ENCODE measurements around the gene CNTNAP2. TPM values are rescaled to one million over a fixed set of nuclear protein-coding genes. Genes with fewer than 3 reads are reported as not detected.

CNTNAP2 gene
- total and polyA plus RNA-seq, 8 donors = 0.19 to 18.2 (median 0.56) TPM

- intact Hi-C loops (cut with DNase I; ENCODE audit: low total_unique reads) = no loop called here
- H3K4me3 ChIP-seq = no peak overlapping the region
- no peaks in the 10 kb centered on the region for H3K4me1 ChIP-seq
- no peaks in the 10 kb centered on the region for H3K27me3 ChIP-seq
- TF ChIP-seq CTCF (IDR thresholded peaks at IDR 0.05) (no peak), EP300 (IDR thresholded peaks at IDR 0.05) (no peak), POLR2A (IDR thresholded peaks at IDR 0.05) (no peak)
- DNase-seq = no peak
- no peak overlapping the region for H3K27ac ChIP-seq
- WGBS, 5 donors = 69 to 81% (median 75%) methylated on average over 3 of the region's 3 CpGs
- no peaks in the 10 kb centered on the region for H3K36me3 ChIP-seq
- H3K9me3 ChIP-seq = no peaks in the 10 kb centered on the region
Measured at GRCh38 chr7:147524726-147525250, 1408.2 kb downstream of the CNTNAP2 start.

DNA sequence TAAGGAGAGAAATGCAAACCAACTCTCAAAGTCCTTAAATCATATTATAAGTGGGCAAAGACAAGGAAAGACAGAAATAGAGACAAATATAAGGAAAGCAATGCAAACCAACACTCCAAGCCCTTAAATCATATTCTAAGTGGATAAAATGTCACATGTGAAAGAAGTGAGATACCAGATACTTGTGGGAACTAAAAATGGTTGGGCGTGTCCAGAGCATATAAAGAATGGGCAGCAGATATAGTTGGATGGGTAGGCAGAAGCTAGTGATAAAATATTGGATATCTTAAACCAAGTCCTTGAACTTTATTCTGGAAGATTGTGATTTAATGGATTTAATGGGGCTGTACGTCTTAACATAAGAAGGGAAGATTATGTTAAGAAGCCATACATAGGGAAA lies 1408.7 kb downstream of the CNTNAP2 start:
- TF ChIP-seq CTCF (IDR thresholded peaks at IDR 0.05) = no peak
- TF ChIP-seq POLR2A (IDR thresholded peaks at IDR 0.05) = no peak
- no peak for TF ChIP-seq POLR2AphosphoS5 (IDR thresholded peaks at IDR 0.05)
- TF ChIP-seq EP300 (IDR thresholded peaks at IDR 0.05) = no peak
- Histone ChIP-seq H3K36me3 (no peaks in the 10 kb centered on the region), H3K4me1 (no peaks in the 10 kb centered on the region), H3K27ac (no peak overlapping the region), H3K27me3 (no peaks in the 10 kb centered on the region), H3K4me3 (no peak overlapping the region), H3K9me3 (no peaks in the 10 kb centered on the region)
- no peak for DNase-seq
- 80 to 93% (median 88%) methylated on average over 2 of the region's 2 CpGs for WGBS, 5 donors
- intact Hi-C loops (cut with DNase I; ENCODE audit: low total_unique reads) = no loop called here

GRCh38 chr7:147535701-147536111 lies 1419.1 kb downstream of the CNTNAP2 start:
- TF ChIP-seq EP300 (IDR thresholded peaks at IDR 0.05) = no peak
- TF ChIP-seq POLR2A (IDR thresholded peaks at IDR 0.05) = no peak
- TF ChIP-seq CTCF (IDR thresholded peaks at IDR 0.05) = no peak
- no peak for TF ChIP-seq POLR2AphosphoS5 (IDR thresholded peaks at IDR 0.05)
- intact Hi-C loops (cut with DNase I; ENCODE audit: low total_unique reads) = no loop called here
- WGBS, 5 donors = 64 to 90% (median 74%) methylated on average over 6 of the region's 6 CpGs

GRCh38 chr7:147539685-147540084 lies 1423.1 kb downstream of the CNTNAP2 start:
- Histone ChIP-seq H3K27me3 (no peaks in the 10 kb centered on the region), H3K4me3 (no peak overlapping the region), H3K27ac (no peak overlapping the region), H3K4me1 (no peaks in the 10 kb centered on the region), H3K36me3 (no peaks in the 10 kb centered on the region), H3K9me3 (peaks cover 0 to 7% (median 0%) of the 10 kb centered on the region in 4 donors)
- intact Hi-C loops (cut with DNase I; ENCODE audit: low total_unique reads) = no loop called here
- TF ChIP-seq POLR2A (IDR thresholded peaks at IDR 0.05) = no peak
- no peak for DNase-seq
- WGBS, 5 donors = 26 to 38% (median 37%) methylated on average over 2 of the region's 2 CpGs

More at GRCh38 chr7:147535701-147536111, 1419.1 kb downstream of the CNTNAP2 start:
- Histone ChIP-seq H3K27me3 (no peaks in the 10 kb centered on the region), H3K27ac (no peak overlapping the region), H3K4me1 (no peaks in the 10 kb centered on the region), H3K4me3 (no peak overlapping the region), H3K36me3 (no peaks in the 10 kb centered on the region), H3K9me3 (no peaks in the 10 kb centered on the region)
- DNase-seq = peak in 1 of 2 donors; percentile 29

DNA sequence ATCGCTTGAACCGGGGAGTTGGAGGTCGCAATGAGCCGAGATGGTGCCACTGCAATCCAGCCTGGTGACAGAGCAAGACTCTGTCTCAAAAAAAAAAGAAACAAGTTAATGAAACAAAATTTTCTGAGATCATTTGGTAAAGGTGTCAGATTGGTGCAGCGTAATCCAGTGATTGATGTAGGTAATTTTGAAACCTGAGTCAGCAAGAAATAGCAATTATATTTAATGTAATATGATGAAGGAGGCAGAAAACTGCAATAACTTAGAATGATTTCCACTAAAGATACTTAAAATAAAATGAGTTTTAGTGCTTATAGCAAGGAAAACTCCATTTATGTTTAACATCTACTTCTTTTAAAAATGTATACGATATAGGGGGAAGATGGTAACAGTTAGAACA lies 1424.1 kb downstream of the CNTNAP2 start:
- TF ChIP-seq POLR2AphosphoS5 (IDR thresholded peaks at IDR 0.05) (no peak), EP300 (IDR thresholded peaks at IDR 0.05) (no peak)
- H3K4me1 ChIP-seq = no peaks in the 10 kb centered on the region
- intact Hi-C loops (cut with DNase I; ENCODE audit: low total_unique reads) = no loop called here
- H3K36me3 ChIP-seq = no peaks in the 10 kb centered on the region
- H3K4me3 ChIP-seq = no peak overlapping the region
- H3K27ac ChIP-seq = no peak overlapping the region
- peaks cover 0 to 7% (median 0%) of the 10 kb centered on the region in 4 donors for H3K9me3 ChIP-seq
- H3K27me3 ChIP-seq = no peaks in the 10 kb centered on the region
- DNase-seq = no peak
- 87 to 95% (median 94%) methylated on average over 6 of the region's 6 CpGs for WGBS, 5 donors

All from stomach (tissue), 9 donors.